GM18505 (cell line): ENCODE data around the gene CLUH.
"Not testable (repeated sequence)": the region's sequence is repeated elsewhere in the genome, so short reads cannot be mapped to it uniquely, and the experiment has no call there.

ENCODE experiments used
- ATAC-seq: cut with Tn5 transposase; IDR thresholded peaks from one replicate; pipeline ENCODE4 v1.9.1; 2021; ENCODE audit not compliant: unreplicated experiment
- POLR2A ChIP-seq: IDR thresholded peaks from 4 replicates; pipeline ENCODE4 v1.6.1; 2011; ENCODE audit warnings: borderline replicate concordance; ENCODE audit not compliant: insufficient read depth, insufficient read length; ENCODE audit errors: extremely low read depth

CLUH gene

GRCh38 chr17:2672026-2672425 is 39.5 kb downstream of the CLUH start:
- TF ChIP-seq POLR2A: no peak
- no peak for ATAC-seq

DNA sequence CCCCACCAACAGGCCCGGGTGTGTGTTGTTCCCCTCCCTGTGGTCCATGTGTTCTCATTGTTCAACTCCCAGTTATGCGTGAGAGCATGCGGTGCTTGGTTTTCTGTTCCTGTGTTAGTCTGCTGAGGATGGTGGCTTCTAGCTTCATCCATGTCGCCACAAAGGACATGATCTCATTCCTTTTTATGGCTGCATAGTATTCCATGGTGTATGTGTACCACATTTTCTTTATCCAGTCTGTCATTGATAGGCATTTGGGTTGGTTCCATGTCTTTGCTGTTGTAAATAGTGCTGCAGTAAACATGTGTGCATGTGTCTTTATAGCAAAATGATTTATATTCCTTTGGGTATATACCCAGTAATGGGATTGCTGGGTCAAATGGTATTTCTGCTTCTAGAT is 51.2 kb downstream of the CLUH start:
- ATAC-seq: not testable (repeated sequence)

- not testable (repeated sequence) for ATAC-seq
These were observed 52.2 kb downstream of the CLUH start for GRCh38 chr17:2659337-2659736.

DNA sequence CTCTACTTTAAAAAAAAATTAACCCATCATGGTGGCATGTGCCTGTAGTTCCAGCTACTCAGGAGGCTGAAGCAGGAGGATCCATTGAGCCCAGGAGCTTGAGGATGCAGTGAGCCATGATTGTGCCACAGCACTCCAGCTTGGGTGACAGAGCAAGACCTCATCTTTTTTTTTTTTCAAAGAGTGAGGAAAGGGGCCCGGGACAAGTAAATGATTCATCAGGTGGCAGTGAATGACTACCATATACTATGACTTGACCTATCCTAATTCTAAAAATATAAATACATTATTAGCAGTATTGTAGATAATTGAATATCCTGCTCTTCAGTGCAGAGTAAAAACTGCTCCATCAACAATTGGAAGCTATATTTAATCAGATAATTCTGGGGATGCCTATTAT is 55.3 kb downstream of the CLUH start:
- no peak for TF ChIP-seq POLR2A
- ATAC-seq: no peak

- TF ChIP-seq POLR2A: no peak
- ATAC-seq: no peak
These were observed 56.0 kb downstream of the CLUH start for GRCh38 chr17:2655546-2655945.

GRCh38 chr17:2652911-2653310 is 58.7 kb downstream of the CLUH start:
- ATAC-seq: not testable (repeated sequence)

GRCh38 chr17:2649191-2649590 is 62.4 kb downstream of the CLUH start:
- ATAC-seq: no peak
- no peak for TF ChIP-seq POLR2A

GRCh38 chr17:2647957-2648356 is 63.6 kb downstream of the CLUH start:
- TF ChIP-seq POLR2A: no peak
- ATAC-seq: no peak

DNA sequence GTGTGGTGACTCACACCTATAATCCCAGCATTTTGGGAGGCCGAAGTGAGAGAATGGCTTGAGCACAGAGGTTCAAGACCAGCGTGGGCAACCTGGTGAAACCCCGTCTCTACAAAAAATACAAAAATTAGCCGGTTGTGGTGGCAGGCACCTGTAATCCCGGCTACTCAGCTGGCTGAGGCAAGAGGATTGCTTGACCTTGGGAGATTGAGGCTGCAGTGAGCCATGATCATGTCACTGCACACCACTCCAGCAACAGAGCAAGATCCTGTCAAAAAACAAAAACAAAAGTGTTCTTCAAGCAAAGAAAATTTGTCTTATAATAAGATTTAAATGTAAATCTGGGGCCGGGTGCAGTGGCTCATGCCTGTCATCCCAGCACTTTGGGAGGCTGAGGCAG is 66.6 kb downstream of the CLUH start:
- no peak for TF ChIP-seq POLR2A
- ATAC-seq: no peak
